H9 (cell line): Measurements from ENCODE around the gene ARHGAP31. TPM values are rescaled to one million over a fixed set of nuclear protein-coding genes. Genes with fewer than 3 reads are reported as not detected.

Experiments
- DNase-seq: peaks from one replicate; pipeline ENCODE4 v3.0.0-alpha.2; 2017
- H2AFZ ChIP-seq: one replicate; pipeline ENCODE4 v1.6.1; 2013; ENCODE audit warnings: mild to moderate bottlenecking, low read length, control low read depth, moderate library complexity
- H2AK5ac ChIP-seq: 2 replicates; pipeline ENCODE4 v1.6.1; 2013; ENCODE audit warnings: low read length, control low read depth, mixed read lengths; ENCODE audit not compliant: insufficient read length
- H2BK120ac ChIP-seq: one replicate; pipeline ENCODE4 v1.6.1; 2013; ENCODE audit warnings: low read depth, mild to moderate bottlenecking, low read length, control low read depth, inconsistent platforms; ENCODE audit not compliant: poor library complexity, severe bottlenecking
- H2BK12ac ChIP-seq: 2 replicates; pipeline ENCODE4 v1.6.1; 2013; ENCODE audit warnings: low read length, control low read depth, mixed read lengths, low read depth; ENCODE audit not compliant: insufficient read length
- H2BK15ac ChIP-seq: 2 replicates; pipeline ENCODE4 v1.6.1; 2013; ENCODE audit warnings: low read depth, low read length, control low read depth
- H2BK20ac ChIP-seq: one replicate; pipeline ENCODE4 v1.6.1; 2013; ENCODE audit warnings: low read depth, mild to moderate bottlenecking, low read length, control low read depth, inconsistent platforms; ENCODE audit not compliant: poor library complexity, severe bottlenecking
- H2BK5ac ChIP-seq: 2 replicates; pipeline ENCODE4 v1.6.1; 2013; ENCODE audit warnings: low read length, control low read depth, mixed read lengths; ENCODE audit not compliant: insufficient read length
- H3K14ac ChIP-seq: 2 replicates; pipeline ENCODE4 v1.6.1; 2013; ENCODE audit warnings: low read length, control low read depth; ENCODE audit not compliant: insufficient read depth
- H3K18ac ChIP-seq: 2 replicates; pipeline ENCODE4 v1.6.1; 2013; ENCODE audit warnings: low read depth, mild to moderate bottlenecking, mixed read lengths, low read length, control low read depth; ENCODE audit not compliant: insufficient read length
- H3K23ac ChIP-seq: 2 replicates; pipeline ENCODE4 v1.6.1; 2013; ENCODE audit warnings: low read length, control low read depth, mixed read lengths, low read depth; ENCODE audit not compliant: insufficient read length
- H3K23me2 ChIP-seq: 2 replicates; pipeline ENCODE4 v1.6.1; 2013; ENCODE audit warnings: low read depth, mild to moderate bottlenecking, mixed read lengths, low read length, control low read depth; ENCODE audit not compliant: insufficient read length, poor library complexity, severe bottlenecking
- H3K27ac ChIP-seq: 2 replicates; pipeline ENCODE4 v1.5.1; 2013; ENCODE audit warnings: low read length, control low read depth, mixed read lengths, low read depth; ENCODE audit not compliant: insufficient read length
- H3K27me3 ChIP-seq: 2 replicates; pipeline ENCODE4 v1.6.1; 2013; ENCODE audit warnings: low read length, control low read depth, inconsistent platforms; ENCODE audit not compliant: insufficient read depth
- H3K4ac ChIP-seq: 2 replicates; pipeline ENCODE4 v1.6.1; 2013; ENCODE audit warnings: low read depth, mild to moderate bottlenecking, control low read depth, inconsistent platforms, low read length, moderate library complexity
- H3K4me1 ChIP-seq: 2 replicates; pipeline ENCODE4 v1.6.1; 2013; ENCODE audit warnings: low read length, control low read depth, inconsistent platforms; ENCODE audit not compliant: insufficient read depth
- H3K4me2 ChIP-seq: 2 replicates; pipeline ENCODE4 v1.6.1; 2013; ENCODE audit warnings: low read length, control low read depth, mixed read lengths; ENCODE audit not compliant: insufficient read length, insufficient read depth
- H3K56ac ChIP-seq: 2 replicates; pipeline ENCODE4 v1.6.1; 2013; ENCODE audit warnings: low read depth, mild to moderate bottlenecking, mixed read lengths, low read length, control low read depth; ENCODE audit not compliant: insufficient read length
- H3K79me1 ChIP-seq: 2 replicates; pipeline ENCODE4 v1.6.1; 2013; ENCODE audit warnings: low read depth, mild to moderate bottlenecking, moderate library complexity, low read length, control low read depth, inconsistent platforms; ENCODE audit not compliant: insufficient read depth, poor library complexity, severe bottlenecking
- H3K79me2 ChIP-seq: 2 replicates; pipeline ENCODE4 v1.6.1; 2013; ENCODE audit warnings: low read length, control low read depth, inconsistent platforms; ENCODE audit not compliant: insufficient read depth
- H3K9ac ChIP-seq: 2 replicates; pipeline ENCODE4 v1.6.1; 2013; ENCODE audit warnings: low read length, control low read depth, mixed read lengths; ENCODE audit not compliant: insufficient read length; ENCODE audit errors: extremely low read depth
- H3K9me3 ChIP-seq: one replicate; pipeline ENCODE4 v1.6.1; 2013; ENCODE audit warnings: low read depth, low read length, inconsistent platforms; ENCODE audit not compliant: control insufficient read depth
- H3T11ph ChIP-seq: one replicate; pipeline ENCODE4 v1.6.1; 2013; ENCODE audit warnings: mild to moderate bottlenecking, low read length, control low read depth, inconsistent platforms
- H4K20me1 ChIP-seq: one replicate; pipeline ENCODE4 v1.6.1; 2013; ENCODE audit not compliant: control insufficient read depth, insufficient read length, insufficient read depth
- H4K5ac ChIP-seq: 2 replicates; pipeline ENCODE4 v1.6.1; 2013; ENCODE audit warnings: low read depth, mild to moderate bottlenecking, mixed read lengths, low read length, control low read depth; ENCODE audit not compliant: insufficient read length
- H4K8ac ChIP-seq: replicated peaks from 2 replicates; pipeline ENCODE4 v1.6.1; 2013; ENCODE audit warnings: low read length, control low read depth, mixed read lengths, low read depth; ENCODE audit not compliant: insufficient read length
- H4K91ac ChIP-seq: 2 replicates; pipeline ENCODE4 v1.6.1; 2013; ENCODE audit warnings: low read depth, mild to moderate bottlenecking, moderate library complexity, mixed read lengths, low read length, control low read depth; ENCODE audit not compliant: insufficient read length
- H3K27ac Mint-ChIP-seq, 3 experiments: 2 replicates in 2 of 3; 3 replicates in 1 of 3; pipeline ENCODE4 v1.8.0; 2020 to 2021; ENCODE audit warnings: mixed read lengths in 3 of 3, mild to moderate bottlenecking in 1 of 3, moderate library complexity in 1 of 3
- H3K27me3 Mint-ChIP-seq: 2 replicates; pipeline ENCODE4 v1.8.0; 2021; ENCODE audit warnings: low read depth, mild to moderate bottlenecking, moderate library complexity, mixed read lengths
- H3K36me3 Mint-ChIP-seq, 3 experiments: 2 replicates in 2 of 3; 3 replicates in 1 of 3; pipeline ENCODE4 v1.8.0; 2020 to 2021; ENCODE audit warnings: low read depth in 3 of 3, mixed read lengths in 3 of 3; ENCODE audit not compliant: insufficient read depth in 1 of 3
- H3K4me1 Mint-ChIP-seq, 2 experiments: 2 replicates each; pipeline ENCODE4 v1.8.0; 2020; ENCODE audit warnings: mixed read lengths in 2 of 2
- H3K4me3 Mint-ChIP-seq, 2 experiments: 2 replicates in 1 of 2; 3 replicates in 1 of 2; pipeline ENCODE4 v1.8.0; 2020 to 2021; ENCODE audit warnings: mild to moderate bottlenecking in 2 of 2, mixed read lengths in 2 of 2, moderate library complexity in 1 of 2
- H3K9me3 Mint-ChIP-seq, 2 experiments: 2 replicates in 1 of 2; 3 replicates in 1 of 2; pipeline ENCODE4 v1.8.0; 2020; ENCODE audit warnings: mild to moderate bottlenecking in 2 of 2, mixed read lengths in 2 of 2, moderate library complexity in 1 of 2
- WGBS: extraction: QIAGEN DNeasy Blood & Tissue Kit; methylation state at CpG from one replicate; pipeline ENCODE4 v1.1.7; 2013; ENCODE audit warnings: missing lambda C conversion rate, low lambda C conversion rate, mixed read lengths; ENCODE audit not compliant: insufficient read length; ENCODE audit errors: extremely low coverage; 5-methylcytosine and 5-hydroxymethylcytosine counted together
- total RNA-seq: library from RNA; stranded (reverse); gene quantifications from 2 replicates; pipeline ENCODE4 v1.2.1, GENCODE V29; 2021
- TF ChIP-seq, protein P1 (sequence below): fragments of 200-600 bp; sonication (generic); conservative IDR thresholded peaks from 3 replicates; pipeline ENCODE4 v1.8.0; 2021; ENCODE audit warnings: antibody characterized with exemption, mild to moderate bottlenecking

ARHGAP31 gene
- total RNA-seq, 1 experiment from 2014 or later, result 2.2 TPM

DNA sequence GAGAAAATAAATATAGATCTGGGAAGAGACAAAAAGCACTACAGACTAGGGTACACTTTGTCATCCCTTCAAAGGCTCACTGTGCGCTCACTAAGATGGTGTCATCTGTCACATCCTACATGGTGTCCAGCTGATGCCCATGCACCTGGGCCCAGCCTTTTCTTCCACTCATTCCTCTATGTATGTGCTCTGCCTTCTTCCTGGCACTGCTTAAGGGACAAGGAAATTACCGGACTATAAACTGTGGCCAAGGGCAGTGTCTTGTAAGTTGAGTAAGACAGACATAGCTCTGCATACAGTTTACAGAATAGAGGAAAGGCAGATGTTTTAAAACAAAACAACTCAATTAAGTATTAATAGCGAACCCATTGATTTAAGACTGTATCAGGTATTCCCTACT lies 52.9 kb downstream of the ARHGAP31 start:
- no peak overlapping the region for H4K91ac ChIP-seq
- no peaks in the 10 kb centered on the region for H4K20me1 ChIP-seq
- no peaks in the 10 kb centered on the region for H3K23me2 ChIP-seq
- TF ChIP-seq, protein P1, sequence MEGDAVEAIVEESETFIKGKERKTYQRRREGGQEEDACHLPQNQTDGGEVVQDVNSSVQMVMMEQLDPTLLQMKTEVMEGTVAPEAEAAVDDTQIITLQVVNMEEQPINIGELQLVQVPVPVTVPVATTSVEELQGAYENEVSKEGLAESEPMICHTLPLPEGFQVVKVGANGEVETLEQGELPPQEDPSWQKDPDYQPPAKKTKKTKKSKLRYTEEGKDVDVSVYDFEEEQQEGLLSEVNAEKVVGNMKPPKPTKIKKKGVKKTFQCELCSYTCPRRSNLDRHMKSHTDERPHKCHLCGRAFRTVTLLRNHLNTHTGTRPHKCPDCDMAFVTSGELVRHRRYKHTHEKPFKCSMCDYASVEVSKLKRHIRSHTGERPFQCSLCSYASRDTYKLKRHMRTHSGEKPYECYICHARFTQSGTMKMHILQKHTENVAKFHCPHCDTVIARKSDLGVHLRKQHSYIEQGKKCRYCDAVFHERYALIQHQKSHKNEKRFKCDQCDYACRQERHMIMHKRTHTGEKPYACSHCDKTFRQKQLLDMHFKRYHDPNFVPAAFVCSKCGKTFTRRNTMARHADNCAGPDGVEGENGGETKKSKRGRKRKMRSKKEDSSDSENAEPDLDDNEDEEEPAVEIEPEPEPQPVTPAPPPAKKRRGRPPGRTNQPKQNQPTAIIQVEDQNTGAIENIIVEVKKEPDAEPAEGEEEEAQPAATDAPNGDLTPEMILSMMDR, result no peak
- Mint-ChIP-seq H3K4me1 (peaks cover 64 to 72% of the 10 kb centered on the region in 2 experiments), H3K9me3 (peaks cover 7 to 10% of the 10 kb centered on the region in 2 experiments; a peak in 4 of 5 replicates), H3K27ac (peak overlapping the region in 1 of 3 experiments; percentile 32; a peak in 1 of 7 replicates), H3K36me3 (peaks cover 0 to 8% (median 4%) of the 10 kb centered on the region in 3 experiments; a peak in 3 of 7 replicates), H3K27me3 (peaks cover 14% of the 10 kb centered on the region), H3K4me3 (no peak overlapping the region; a peak in 1 of 5 replicates)
- H3K27me3 ChIP-seq, result no peaks in the 10 kb centered on the region
- WGBS, result no CpG with 5 or more reads among the region's 3 CpGs
- peaks cover 16% of the 10 kb centered on the region for H3K4me1 ChIP-seq
- no peak overlapping the region for H2BK12ac ChIP-seq
- H2AK5ac ChIP-seq, result no peak overlapping the region
- H2BK20ac ChIP-seq, result no peak overlapping the region
- H2AFZ ChIP-seq, result no peak overlapping the region
- H3T11ph ChIP-seq, result no peak overlapping the region
- no peak overlapping the region for H4K8ac ChIP-seq
- no peaks in the 10 kb centered on the region for H3K79me1 ChIP-seq
- H3K9ac ChIP-seq, result no peak overlapping the region
- H3K23ac ChIP-seq, result no peak overlapping the region
- H3K4ac ChIP-seq, result no peak overlapping the region
- no peak overlapping the region for H4K5ac ChIP-seq
- no peak overlapping the region for H3K4me2 ChIP-seq
- H2BK15ac ChIP-seq, result no peak overlapping the region
- H2BK120ac ChIP-seq, result no peak overlapping the region
- H3K14ac ChIP-seq, result no peak overlapping the region
- H2BK5ac ChIP-seq, result no peak overlapping the region
- H3K9me3 ChIP-seq, result no peaks in the 10 kb centered on the region
- DNase-seq, result no peak
- no peak overlapping the region for H3K27ac ChIP-seq
- H3K18ac ChIP-seq, result no peak overlapping the region
- H3K79me2 ChIP-seq, result no peaks in the 10 kb centered on the region
- no peak overlapping the region for H3K56ac ChIP-seq
